HEK293 (cell line): ENCODE results near the gene SLC8A3.

Experiments
- BCL11A ChIP-seq: fragments of 450-650 bp; formaldehyde crosslinking; IDR thresholded peaks from 2 replicates; pipeline ENCODE4 v1.5.1; 2016; ENCODE audit warnings: low read depth, missing biosample characterization, missing genetic modification characterization
- BCL11B ChIP-seq: fragments of 450-650 bp; formaldehyde crosslinking; IDR thresholded peaks from 2 replicates; pipeline ENCODE4 v1.5.1; 2016; ENCODE audit warnings: low read depth, missing biosample characterization, missing genetic modification characterization
- BCL6B ChIP-seq: fragments of 450-650 bp; formaldehyde crosslinking; IDR thresholded peaks from 2 replicates; pipeline ENCODE4 v1.5.1; 2017; ENCODE audit warnings: missing biosample characterization, missing genetic modification characterization
- FEZF1 ChIP-seq: fragments of 450-650 bp; formaldehyde crosslinking; IDR thresholded peaks from 2 replicates; pipeline ENCODE4 v1.5.1; 2016; ENCODE audit warnings: missing biosample characterization, missing genetic modification characterization
- HOXD13 ChIP-seq: sonication (generic); formaldehyde crosslinking; IDR thresholded peaks from 2 replicates; pipeline ENCODE4 v1.8.0; 2022; ENCODE audit warnings: missing genetic modification reagents, borderline replicate concordance
- KLF17 ChIP-seq: fragments of 450-650 bp; formaldehyde crosslinking; IDR thresholded peaks from 2 replicates; pipeline ENCODE4 v1.5.1; 2016; ENCODE audit warnings: missing biosample characterization, missing genetic modification characterization
- PBX3 ChIP-seq: sonication (generic); formaldehyde crosslinking; IDR thresholded peaks from 2 replicates; pipeline ENCODE4 v1.8.1; 2022; ENCODE audit warnings: mild to moderate bottlenecking, moderate library complexity, missing genetic modification reagents
- PRDM2 ChIP-seq: fragments of 450-650 bp; formaldehyde crosslinking; IDR thresholded peaks from 2 replicates; pipeline ENCODE4 v1.5.1; 2016; ENCODE audit warnings: missing biosample characterization, missing genetic modification characterization, borderline replicate concordance
- SP3 ChIP-seq: fragments of 450-650 bp; formaldehyde crosslinking; IDR thresholded peaks from 2 replicates; pipeline ENCODE4 v1.5.1; 2016; ENCODE audit warnings: missing biosample characterization, missing genetic modification characterization
- ZNF19 ChIP-seq: fragments of 450-650 bp; formaldehyde crosslinking; IDR thresholded peaks from 2 replicates; pipeline ENCODE4; 2016; ENCODE audit warnings: missing biosample characterization, missing genetic modification characterization, low read depth
- ZNF202 ChIP-seq: fragments of 450-650 bp; formaldehyde crosslinking; IDR thresholded peaks from 2 replicates; pipeline ENCODE4 v1.5.1; 2016; ENCODE audit warnings: missing biosample characterization, missing genetic modification characterization, borderline replicate concordance
- ZNF311 ChIP-seq: fragments of 450-650 bp; formaldehyde crosslinking; IDR thresholded peaks from 2 replicates; pipeline ENCODE4 v1.5.1; 2017; ENCODE audit warnings: missing biosample characterization, missing genetic modification characterization, borderline replicate concordance
- ZNF362 ChIP-seq: fragments of 450-650 bp; formaldehyde crosslinking; IDR thresholded peaks from 2 replicates; pipeline ENCODE4 v1.5.1; 2016; ENCODE audit warnings: missing biosample characterization, missing genetic modification characterization
- ZNF366 ChIP-seq: fragments of 450-650 bp; formaldehyde crosslinking; conservative IDR thresholded peaks from 2 replicates; pipeline ENCODE4 v1.5.1; 2016; ENCODE audit warnings: missing biosample characterization, missing genetic modification characterization
- ZNF416 ChIP-seq: fragments of 450-650 bp; formaldehyde crosslinking; IDR thresholded peaks from 2 replicates; pipeline ENCODE4 v1.5.1; 2016; ENCODE audit warnings: missing biosample characterization, missing genetic modification characterization
- ZNF48 ChIP-seq: fragments of 450-650 bp; formaldehyde crosslinking; IDR thresholded peaks from 2 replicates; pipeline ENCODE4 v1.5.1; 2016; ENCODE audit warnings: missing biosample characterization, missing genetic modification characterization
- ZNF501 ChIP-seq: fragments of 450-650 bp; formaldehyde crosslinking; IDR thresholded peaks from 2 replicates; pipeline ENCODE4 v1.5.1; 2016; ENCODE audit warnings: missing biosample characterization, missing genetic modification characterization
- ZNF518A ChIP-seq: fragments of 450-650 bp; formaldehyde crosslinking; conservative IDR thresholded peaks from 2 replicates; pipeline ENCODE4 v1.5.1; 2016; ENCODE audit warnings: low read depth, missing biosample characterization, missing genetic modification characterization
- ZNF521 ChIP-seq: fragments of 450-650 bp; formaldehyde crosslinking; IDR thresholded peaks from 2 replicates; pipeline ENCODE4 v1.5.1; 2017; ENCODE audit warnings: missing biosample characterization, mild to moderate bottlenecking, missing genetic modification characterization
- ZNF530 ChIP-seq: fragments of 450-650 bp; formaldehyde crosslinking; IDR thresholded peaks from 2 replicates; pipeline ENCODE4 v1.5.1; 2016; ENCODE audit warnings: low read depth, missing biosample characterization, missing genetic modification characterization
- ZNF561 ChIP-seq: fragments of 450-650 bp; IDR thresholded peaks from 2 replicates; pipeline ENCODE4 v1.5.1; 2018; ENCODE audit warnings: missing biosample characterization, missing genetic modification characterization, borderline replicate concordance
- ZNF664 ChIP-seq: fragments of 450-650 bp; formaldehyde crosslinking; IDR thresholded peaks from 2 replicates; pipeline ENCODE4 v1.5.1; 2016; ENCODE audit warnings: missing biosample characterization, missing genetic modification characterization
- ZNF76 ChIP-seq: fragments of 450-650 bp; formaldehyde crosslinking; IDR thresholded peaks from 2 replicates; pipeline ENCODE4; 2016; ENCODE audit warnings: low read depth, missing biosample characterization, missing genetic modification characterization, borderline replicate concordance

Gene SLC8A3

GRCh38 chr14:69997849-69998248 lies 190.9 kb downstream of the SLC8A3 start (continued):
- TF ChIP-seq BCL11A (tag by site-specific recombination) = no peak
- no peak for TF ChIP-seq ZNF202 (tag by site-specific recombination)
- no peak for TF ChIP-seq ZNF501
- no peak for TF ChIP-seq ZNF76 (tag by site-specific recombination)
- TF ChIP-seq ZNF664 = no peak
- no peak for TF ChIP-seq ZNF19
- no peak for TF ChIP-seq ZNF48
- peak; percentile 54; the same call in 1 of the 2 replicates for TF ChIP-seq KLF17
- peak; percentile 90 for TF ChIP-seq FEZF1 (tag by site-specific recombination)
- 0 out of 2 replicates have a peak, but pooled peaks have one; percentile 45 for TF ChIP-seq ZNF362 (tag by site-specific recombination)
- TF ChIP-seq ZNF518A (tag by site-specific recombination) = no peak
- no peak for TF ChIP-seq BCL6B (tag by site-specific recombination)
- TF ChIP-seq ZNF366 (tag by site-specific recombination) = peak; percentile 73
- no peak for TF ChIP-seq SP3 (tag by site-specific recombination)
- TF ChIP-seq ZNF521 (tag by site-specific recombination) = no peak
- no peak for TF ChIP-seq ZNF311 (tag by site-specific recombination)
- TF ChIP-seq ZNF416 (tag by site-specific recombination) = no peak
- no peak for TF ChIP-seq BCL11B (tag by site-specific recombination)
- TF ChIP-seq ZNF561 (tag by site-specific recombination) = no peak
- no peak for TF ChIP-seq HOXD13 (CRISPR knock-in tag)
- TF ChIP-seq ZNF530 (tag by site-specific recombination) = no peak
- no peak for TF ChIP-seq PRDM2 (tag by site-specific recombination)
- TF ChIP-seq PBX3 = no peak
